Panc1 (cell line): Measurements from ENCODE around the gene DGKZ. TPM values are rescaled to one million over a fixed set of nuclear protein-coding genes. Genes with fewer than 3 reads are reported as not detected.

Experiments used
- ATAC-seq: fragments of 200-7000 bp; cut with Tn5 transposase; 2 replicates; pipeline ENCODE4 v1.9.1; 2020; ENCODE audit warnings: mild to moderate bottlenecking, moderate library complexity
- BruUV-seq: library from RNA; stranded (reverse); fragments of 400-500 nt; replicated peaks from 2 replicates; lab custom pipeline; 2021; lab: Mats Ljungman, UMichigan
- CTCF ChIA-PET: fragments of 300-600 bp; sonication (Branson Sonifier 250); formaldehyde crosslinking; loops from one replicate; lab custom pipeline; 2022; ENCODE audit warnings: antibody characterized with exemption; lab: Charles Lee
- POLR2A ChIA-PET: fragments of 300-600 bp; sonication (Branson Sonifier 250); formaldehyde crosslinking; loops from one replicate; lab custom pipeline; 2022; ENCODE audit warnings: antibody characterized with exemption; lab: Charles Lee
- DNase-seq: peaks from one replicate; pipeline ENCODE4 v3.0.0-alpha.2; 2010; ENCODE audit warnings: low read depth, low spot score
- H3K27ac ChIP-seq: 2 replicates; pipeline ENCODE4 v1.5.1; 2011; ENCODE audit warnings: mild to moderate bottlenecking, low read length, inconsistent platforms
- H3K27me3 ChIP-seq: fragments of 200-500 bp; sonication (Bioruptor generic); 2 replicates; pipeline ENCODE4 v1.6.0; 2014; ENCODE audit warnings: low read length, inconsistent platforms; ENCODE audit not compliant: control insufficient read depth, insufficient read depth
- H3K36me3 ChIP-seq: fragments of 200-500 bp; sonication (Bioruptor generic); 2 replicates; pipeline ENCODE4 v1.5.1; 2014; ENCODE audit warnings: inconsistent platforms, mild to moderate bottlenecking, low read length, moderate library complexity; ENCODE audit not compliant: control insufficient read depth, insufficient read depth
- H3K4me1 ChIP-seq: 2 replicates; pipeline ENCODE4 v1.5.1; 2011; ENCODE audit warnings: inconsistent platforms, mild to moderate bottlenecking, low read length, moderate library complexity; ENCODE audit not compliant: control insufficient read depth, insufficient read depth
- H3K4me3 ChIP-seq, 2 experiments: 2 replicates each; pipeline ENCODE4 v1.5.1; 2011 to 2012; ENCODE audit warnings: low read depth in 2 of 2, low read length in 2 of 2, mild to moderate bottlenecking in 2 of 2, inconsistent platforms in 1 of 2, moderate library complexity in 1 of 2
- H3K9me3 ChIP-seq: fragments of 200-500 bp; sonication (Bioruptor generic); 2 replicates; pipeline ENCODE4 v1.5.1; 2014; ENCODE audit warnings: low read depth, mild to moderate bottlenecking, inconsistent platforms, low read length, moderate library complexity; ENCODE audit not compliant: control insufficient read depth, insufficient read depth
- CTCF ChIP-seq: fragments of 450-650 bp; IDR thresholded peaks from 2 replicates; pipeline ENCODE4 v1.5.1; 2017; ENCODE audit warnings: mild to moderate bottlenecking
- REST ChIP-seq, 2 experiments: IDR thresholded peaks; 2 replicates each; pipeline ENCODE4 v1.6.1; 2011 to 2012; ENCODE audit warnings: low read depth in 2 of 2, control low read depth in 1 of 2, low read length in 1 of 2, mild to moderate bottlenecking in 1 of 2, moderate library complexity in 1 of 2; ENCODE audit not compliant: insufficient read depth in 1 of 2
- SIN3A ChIP-seq: IDR thresholded peaks from 2 replicates; pipeline ENCODE4 v1.6.1; 2012; ENCODE audit warnings: low read depth, mild to moderate bottlenecking, low read length, moderate library complexity, borderline replicate concordance; ENCODE audit not compliant: insufficient read depth
- TCF7L2 ChIP-seq: IDR thresholded peaks from 2 replicates; pipeline ENCODE4 v1.6.1; 2011; ENCODE audit warnings: mild to moderate bottlenecking, low read depth, low read length, inconsistent platforms
- in situ Hi-C: cut with HindIII; loops from 2 replicates; pipeline ENCODE4 v1.10.0; 2016; ENCODE audit warnings: low sequenced_read_pairs, low pct_unique_long_range_greater_than_20kb
- intact Hi-C: fragments of 100-400 bp; cut with micrococcal nuclease; formaldehyde crosslinking; loops from one replicate; pipeline ENCODE4 v1.10.0; 2022; ENCODE audit not compliant: unreplicated experiment
- total RNA-seq: library from RNA; stranded (reverse); gene quantifications from one replicate; pipeline ENCODE4 v1.2.1, GENCODE V29; 2021; ENCODE audit not compliant: unreplicated experiment

DGKZ gene
- total RNA-seq, 1 experiment from 2014 or later, result 104 TPM

GRCh38 chr11:46367244-46367915 is 20.1 kb downstream of the DGKZ start:
- no peak for DNase-seq
- Histone ChIP-seq H3K36me3 (peaks cover 4% of the 10 kb centered on the region; the same call in 1 of the 2 replicates), H3K9me3 (no peaks in the 10 kb centered on the region), H3K4me1 (peaks cover 50% of the 10 kb centered on the region), H3K27ac (peak overlapping the region; percentile 39; the same call in 1 of the 2 replicates), H3K4me3 (no peak overlapping the region), H3K27me3 (no peaks in the 10 kb centered on the region)
- ATAC-seq, result peak; percentile 43
- no TSS peak for BruUV-seq
- intact Hi-C loops (no loop called here), in situ Hi-C loops (no loop called here)
- TF ChIP-seq TCF7L2 (no peak), CTCF (peak; percentile 95)
- ChIA-PET POLR2A (no interaction called here), CTCF (interaction anchor here (0.6 to 1.1 kb wide), 2 partner anchors 15 to 150 kb away, joined by 3 to 6 read pairs; no protein-coding TSS in a partner anchor)

GRCh38 chr11:46367916-46368267 is 20.6 kb downstream of the DGKZ start:
- no peak overlapping the region for H3K4me3 ChIP-seq
- H3K27ac ChIP-seq, result no peak overlapping the region
- in situ Hi-C loops, result no loop called here
- H3K9me3 ChIP-seq, result no peaks in the 10 kb centered on the region
- no peak for ATAC-seq
- no peak for DNase-seq
- intact Hi-C loops, result no loop called here
- TF ChIP-seq REST (IDR thresholded peaks at IDR 0.05; ENCODE audit: insufficient read depth in 1 of 2, low read depth in 2 of 2, low read length in 1 of 2) (no peak), TCF7L2 (no peak), CTCF (peak; percentile 77), SIN3A (no peak)
- CTCF ChIA-PET, result interaction anchor here (0.5 to 0.6 kb wide), 2 partner anchors 22 to 150 kb away, joined by 3 read pairs; no protein-coding TSS in a partner anchor
- POLR2A ChIA-PET, result no interaction called here
- no peaks in the 10 kb centered on the region for H3K27me3 ChIP-seq
- H3K4me1 ChIP-seq, result peaks cover 45% of the 10 kb centered on the region
- BruUV-seq, result no TSS peak
- H3K36me3 ChIP-seq, result peaks cover 4% of the 10 kb centered on the region; the same call in 1 of the 2 replicates
